GM23338 (cell line): ENCODE data around the gene MAGI1. TPM values are rescaled to one million over a fixed set of nuclear protein-coding genes. Genes with fewer than 3 reads are reported as not detected.

ENCODE experiments used
- ATAC-seq: fragments of 200-7000 bp; cut with Tn5 transposase; 3 replicates; pipeline ENCODE4 v1.9.1; 2020
- DNase-seq: peaks from one replicate; pipeline ENCODE4 v3.0.0-alpha.2; 2015; ENCODE audit warnings: low spot score
- H2AFZ ChIP-seq: fragments of 200-600 bp; sonication (generic); 2 replicates; pipeline ENCODE4 v1.8.0; 2016; ENCODE audit warnings: antibody characterized with exemption, mild to moderate bottlenecking, moderate library complexity
- H3F3A ChIP-seq: fragments of 200-600 bp; sonication (generic); replicated peaks from 2 replicates; pipeline ENCODE4 v1.8.0; 2017; ENCODE audit warnings: antibody characterized with exemption, mixed run types, low read depth
- H3K27ac ChIP-seq: fragments of 200-600 bp; sonication (generic); 2 replicates; pipeline ENCODE4 v1.6.1; 2016; ENCODE audit warnings: low read depth
- H3K27me3 ChIP-seq: fragments of 200-600 bp; sonication (generic); 2 replicates; pipeline ENCODE4 v1.8.0; 2016; ENCODE audit warnings: mild to moderate bottlenecking, mixed run types, moderate library complexity; ENCODE audit not compliant: insufficient read depth
- H3K36me3 ChIP-seq: fragments of 200-600 bp; sonication (generic); 2 replicates; pipeline ENCODE4 v1.8.0; 2016; ENCODE audit warnings: mild to moderate bottlenecking; ENCODE audit not compliant: insufficient read depth
- H3K4me1 ChIP-seq: fragments of 200-600 bp; sonication (generic); 2 replicates; pipeline ENCODE4 v1.8.0; 2016; ENCODE audit warnings: mild to moderate bottlenecking, moderate library complexity; ENCODE audit not compliant: insufficient read depth
- H3K4me2 ChIP-seq: fragments of 200-600 bp; sonication (generic); 2 replicates; pipeline ENCODE4 v1.7.1; 2017; ENCODE audit warnings: mixed run types
- H3K4me3 ChIP-seq: fragments of 200-600 bp; sonication (generic); 2 replicates; pipeline ENCODE4 v1.6.1; 2016; ENCODE audit warnings: mixed run types
- H3K79me2 ChIP-seq: fragments of 200-600 bp; sonication (generic); replicated peaks from 2 replicates; pipeline ENCODE4 v1.8.0; 2017; ENCODE audit warnings: mild to moderate bottlenecking; ENCODE audit not compliant: insufficient read depth
- H3K9me2 ChIP-seq: fragments of 200-600 bp; sonication (generic); 2 replicates; pipeline ENCODE4 v1.8.0; 2017; ENCODE audit not compliant: insufficient read depth
- H4K20me1 ChIP-seq: fragments of 200-600 bp; sonication (generic); replicated peaks from 2 replicates; pipeline ENCODE4 v1.8.0; 2017; ENCODE audit warnings: mild to moderate bottlenecking; ENCODE audit not compliant: insufficient read depth
- H3K27ac Mint-ChIP-seq: 2 replicates; pipeline ENCODE4 v1.8.0; 2020; ENCODE audit warnings: inconsistent platforms, mild to moderate bottlenecking, moderate library complexity, mixed read lengths
- H3K27me3 Mint-ChIP-seq: 3 replicates; pipeline ENCODE4 v1.8.0; 2022; ENCODE audit warnings: low read depth, mild to moderate bottlenecking, moderate library complexity, mixed read lengths, inconsistent platforms; ENCODE audit not compliant: insufficient read depth, poor library complexity
- H3K36me3 Mint-ChIP-seq: 3 replicates; pipeline ENCODE4 v1.8.0; 2021; ENCODE audit warnings: low read depth, mild to moderate bottlenecking, inconsistent platforms, moderate library complexity, mixed read lengths
- H3K4me1 Mint-ChIP-seq: 3 replicates; pipeline ENCODE4 v1.8.0; 2020; ENCODE audit warnings: mild to moderate bottlenecking, inconsistent platforms, mixed read lengths
- H3K4me3 Mint-ChIP-seq: 3 replicates; pipeline ENCODE4 v1.8.0; 2021; ENCODE audit warnings: moderate library complexity, mild to moderate bottlenecking, inconsistent platforms, mixed read lengths
- H3K9me3 Mint-ChIP-seq: 3 replicates; pipeline ENCODE4 v1.8.0; 2020; ENCODE audit warnings: moderate library complexity, mild to moderate bottlenecking, inconsistent platforms, mixed read lengths
- CREB1 ChIP-seq: fragments of 250-450 bp; sonication (Bioruptor Pico); IDR thresholded peaks from 2 replicates; pipeline ENCODE4 v1.5.0; 2020; ENCODE audit warnings: low read depth, mild to moderate bottlenecking, moderate library complexity
- EZH2 ChIP-seq: fragments of 200-600 bp; sonication (generic); IDR thresholded peaks from one replicate; pipeline ENCODE4 v1.8.0; 2017; ENCODE audit warnings: antibody characterized with exemption, mild to moderate bottlenecking, low read depth; ENCODE audit not compliant: unreplicated experiment
- EZH2phosphoT487 ChIP-seq: fragments of 200-600 bp; sonication (generic); IDR thresholded peaks from one replicate; pipeline ENCODE4 v1.8.1; 2018; ENCODE audit warnings: antibody characterized with exemption; ENCODE audit not compliant: unreplicated experiment
- JUNB ChIP-seq: IDR thresholded peaks from one replicate; pipeline ENCODE4 v1.6.1; 2016; ENCODE audit warnings: antibody characterized with exemption; ENCODE audit not compliant: unreplicated experiment
- NANOG ChIP-seq: IDR thresholded peaks from 2 replicates; pipeline ENCODE4 v1.6.1; 2016; ENCODE audit warnings: antibody characterized with exemption, borderline replicate concordance
- POLR2AphosphoS5 ChIP-seq: IDR thresholded peaks from 2 replicates; pipeline ENCODE4 v1.6.1; 2016; ENCODE audit warnings: antibody characterized with exemption, low read depth
- REST ChIP-seq: IDR thresholded peaks from one replicate; pipeline ENCODE4 v1.6.1; 2018; ENCODE audit warnings: antibody characterized with exemption; ENCODE audit not compliant: unreplicated experiment
- STAT1 ChIP-seq: IDR thresholded peaks from one replicate; pipeline ENCODE4 v1.6.1; 2016; ENCODE audit warnings: antibody characterized with exemption; ENCODE audit not compliant: unreplicated experiment
- ZNF114 ChIP-seq: fragments of 250-450 bp; sonication (Bioruptor Pico); IDR thresholded peaks from 2 replicates; pipeline ENCODE4 v1.5.0; 2020; ENCODE audit warnings: mild to moderate bottlenecking, moderate library complexity
- ZNF331 ChIP-seq: fragments of 250-450 bp; sonication (Bioruptor Pico); IDR thresholded peaks from 2 replicates; pipeline ENCODE4 v1.5.0; 2020; ENCODE audit warnings: low read depth, mild to moderate bottlenecking, moderate library complexity
- polyA plus RNA-seq: library from polyadenylated mRNA; unstranded; fragments of >200 nt; fragmentation: Nextera tagmentation; extraction: Ambion mirVana; gene quantifications from 2 replicates; pipeline ENCODE4 v1.2.1, GENCODE V29; 2016
- total RNA-seq: library from RNA; depleted of rRNA; stranded (reverse); fragments of >200 nt; shearing (Covaris generic); gene quantifications from 2 replicates; pipeline ENCODE4 v1.2.3, GENCODE V29; 2014
- TF ChIP-seq, protein P1 (sequence below): IDR thresholded peaks from 2 replicates; pipeline ENCODE4 v1.6.1; 2016; ENCODE audit warnings: antibody characterized with exemption
- TF ChIP-seq, protein P2 (sequence below), 2 experiments: fragments of 200-600 bp in 1 of 2; sonication (generic) in 1 of 2; conservative IDR thresholded peaks; 2 replicates each; pipeline versions ENCODE4 v1.5.1 to v1.6.1; 2016 to 2017; ENCODE audit warnings: antibody characterized with exemption in 2 of 2, low read depth in 2 of 2, mild to moderate bottlenecking in 2 of 2, moderate library complexity in 1 of 2

MAGI1 gene
- total and polyA plus RNA-seq, 2 experiments from 2014 or later, result 27.4 to 71.2 TPM

- TF ChIP-seq REST (no peak), STAT1 (no peak), ZNF114 (no peak), POLR2AphosphoS5 (no peak), EZH2 (no peak), JUNB (no peak), NANOG (no peak), EZH2phosphoT487 (no peak), CREB1 (no peak)
- TF ChIP-seq, protein P1, sequence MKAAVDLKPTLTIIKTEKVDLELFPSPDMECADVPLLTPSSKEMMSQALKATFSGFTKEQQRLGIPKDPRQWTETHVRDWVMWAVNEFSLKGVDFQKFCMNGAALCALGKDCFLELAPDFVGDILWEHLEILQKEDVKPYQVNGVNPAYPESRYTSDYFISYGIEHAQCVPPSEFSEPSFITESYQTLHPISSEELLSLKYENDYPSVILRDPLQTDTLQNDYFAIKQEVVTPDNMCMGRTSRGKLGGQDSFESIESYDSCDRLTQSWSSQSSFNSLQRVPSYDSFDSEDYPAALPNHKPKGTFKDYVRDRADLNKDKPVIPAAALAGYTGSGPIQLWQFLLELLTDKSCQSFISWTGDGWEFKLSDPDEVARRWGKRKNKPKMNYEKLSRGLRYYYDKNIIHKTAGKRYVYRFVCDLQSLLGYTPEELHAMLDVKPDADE, result no peak
- TF ChIP-seq, protein P2, sequence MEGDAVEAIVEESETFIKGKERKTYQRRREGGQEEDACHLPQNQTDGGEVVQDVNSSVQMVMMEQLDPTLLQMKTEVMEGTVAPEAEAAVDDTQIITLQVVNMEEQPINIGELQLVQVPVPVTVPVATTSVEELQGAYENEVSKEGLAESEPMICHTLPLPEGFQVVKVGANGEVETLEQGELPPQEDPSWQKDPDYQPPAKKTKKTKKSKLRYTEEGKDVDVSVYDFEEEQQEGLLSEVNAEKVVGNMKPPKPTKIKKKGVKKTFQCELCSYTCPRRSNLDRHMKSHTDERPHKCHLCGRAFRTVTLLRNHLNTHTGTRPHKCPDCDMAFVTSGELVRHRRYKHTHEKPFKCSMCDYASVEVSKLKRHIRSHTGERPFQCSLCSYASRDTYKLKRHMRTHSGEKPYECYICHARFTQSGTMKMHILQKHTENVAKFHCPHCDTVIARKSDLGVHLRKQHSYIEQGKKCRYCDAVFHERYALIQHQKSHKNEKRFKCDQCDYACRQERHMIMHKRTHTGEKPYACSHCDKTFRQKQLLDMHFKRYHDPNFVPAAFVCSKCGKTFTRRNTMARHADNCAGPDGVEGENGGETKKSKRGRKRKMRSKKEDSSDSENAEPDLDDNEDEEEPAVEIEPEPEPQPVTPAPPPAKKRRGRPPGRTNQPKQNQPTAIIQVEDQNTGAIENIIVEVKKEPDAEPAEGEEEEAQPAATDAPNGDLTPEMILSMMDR (conservative IDR thresholded peaks at IDR 0.05; ENCODE audit: low read depth in 2 of 2), result no peak
Measured at GRCh38 chr3:65636326-65636725, 402.4 kb downstream of the MAGI1 start (continued).

- Mint-ChIP-seq H3K4me1 (peaks cover 19% of the 10 kb centered on the region), H3K27me3 (peaks cover 6% of the 10 kb centered on the region), H3K36me3 (no peaks in the 10 kb centered on the region), H3K27ac (no peak overlapping the region), H3K4me3 (no peak overlapping the region), H3K9me3 (no peaks in the 10 kb centered on the region)
- TF ChIP-seq NANOG, result no peak
- TF ChIP-seq EZH2, result no peak
- no peak for TF ChIP-seq EZH2phosphoT487
- TF ChIP-seq ZNF331 (CRISPR knock-in tag), result no peak
- Histone ChIP-seq H3K36me3 (no peaks in the 10 kb centered on the region), H3K79me2 (peaks cover 3% of the 10 kb centered on the region), H3K27me3 (no peaks in the 10 kb centered on the region), H3F3A (no peaks in the 10 kb centered on the region), H3K4me1 (peaks cover 10% of the 10 kb centered on the region), H4K20me1 (no peaks in the 10 kb centered on the region), H2AFZ (no peak overlapping the region), H3K4me2 (no peak overlapping the region), H3K9me2 (no peaks in the 10 kb centered on the region), H3K4me3 (no peak overlapping the region), H3K27ac (no peak overlapping the region)
- DNase-seq, result no peak
- ATAC-seq, result no peak
Measured at GRCh38 chr3:65635657-65636056, 403.1 kb downstream of the MAGI1 start.
